ENCODE results near the gene AQP9. TPM values are rescaled to one million over a fixed set of nuclear protein-coding genes. Genes with fewer than 3 reads are reported as not detected.

AQP9 gene
- total RNA-seq, 4 donors from 2014 or later, result 0.50 to 5.1 (median 3.0) TPM; not detected in 1

DNA sequence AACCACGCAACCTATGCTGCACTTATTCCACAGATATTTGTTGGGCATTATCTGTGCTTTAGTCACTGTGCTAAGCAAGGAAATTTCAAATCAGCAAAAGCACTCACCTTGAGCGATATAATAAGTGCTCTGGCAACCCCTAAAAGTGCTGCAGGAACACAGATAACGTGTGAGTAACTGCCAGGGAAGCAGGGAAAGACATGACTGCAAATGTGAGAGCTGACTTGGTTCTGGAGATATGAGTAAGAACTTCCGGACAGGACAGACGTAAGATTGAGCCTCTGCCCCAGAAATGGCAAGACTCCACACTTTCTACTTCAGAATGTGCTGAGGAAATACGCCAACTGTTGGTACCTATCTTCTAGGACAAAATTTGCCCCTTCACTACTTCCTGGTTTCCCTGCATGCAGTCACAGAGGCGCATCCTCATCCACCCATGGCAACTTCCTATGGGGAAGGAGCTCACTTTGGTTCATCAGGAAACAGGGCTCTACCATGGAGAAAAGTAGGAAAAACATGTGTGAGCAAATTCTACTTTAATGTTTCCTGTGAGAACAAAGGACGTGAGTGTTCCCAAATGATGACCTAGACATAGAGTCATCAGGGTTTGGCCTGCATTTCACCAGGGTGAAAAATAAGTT, 41.7 kb downstream of the AQP9 start:
- H3K9me3 ChIP-seq, result no peaks in the 10 kb centered on the region
- H3K36me3 ChIP-seq, result no peaks in the 10 kb centered on the region
- TF ChIP-seq POLR2AphosphoS5 (IDR thresholded peaks at IDR 0.05) (no peak), POLR2A (IDR thresholded peaks at IDR 0.05) (no peak), EP300 (IDR thresholded peaks at IDR 0.05) (no peak)
- TF ChIP-seq, protein P1, sequence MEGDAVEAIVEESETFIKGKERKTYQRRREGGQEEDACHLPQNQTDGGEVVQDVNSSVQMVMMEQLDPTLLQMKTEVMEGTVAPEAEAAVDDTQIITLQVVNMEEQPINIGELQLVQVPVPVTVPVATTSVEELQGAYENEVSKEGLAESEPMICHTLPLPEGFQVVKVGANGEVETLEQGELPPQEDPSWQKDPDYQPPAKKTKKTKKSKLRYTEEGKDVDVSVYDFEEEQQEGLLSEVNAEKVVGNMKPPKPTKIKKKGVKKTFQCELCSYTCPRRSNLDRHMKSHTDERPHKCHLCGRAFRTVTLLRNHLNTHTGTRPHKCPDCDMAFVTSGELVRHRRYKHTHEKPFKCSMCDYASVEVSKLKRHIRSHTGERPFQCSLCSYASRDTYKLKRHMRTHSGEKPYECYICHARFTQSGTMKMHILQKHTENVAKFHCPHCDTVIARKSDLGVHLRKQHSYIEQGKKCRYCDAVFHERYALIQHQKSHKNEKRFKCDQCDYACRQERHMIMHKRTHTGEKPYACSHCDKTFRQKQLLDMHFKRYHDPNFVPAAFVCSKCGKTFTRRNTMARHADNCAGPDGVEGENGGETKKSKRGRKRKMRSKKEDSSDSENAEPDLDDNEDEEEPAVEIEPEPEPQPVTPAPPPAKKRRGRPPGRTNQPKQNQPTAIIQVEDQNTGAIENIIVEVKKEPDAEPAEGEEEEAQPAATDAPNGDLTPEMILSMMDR (IDR thresholded peaks at IDR 0.05), result no peak
- peaks cover 15% of the 10 kb centered on the region for H3K27me3 ChIP-seq
- H3K4me3 ChIP-seq, result no peak overlapping the region
- no peak for ATAC-seq
- WGBS, 2 donors (ENCODE audit: low coverage in 1 of 2), result 57 to 62% methylated on average over 6 to 7 of the region's 8 CpGs
- no peak overlapping the region for H3K27ac ChIP-seq
- H3K4me1 ChIP-seq, result no peaks in the 10 kb centered on the region

DNA sequence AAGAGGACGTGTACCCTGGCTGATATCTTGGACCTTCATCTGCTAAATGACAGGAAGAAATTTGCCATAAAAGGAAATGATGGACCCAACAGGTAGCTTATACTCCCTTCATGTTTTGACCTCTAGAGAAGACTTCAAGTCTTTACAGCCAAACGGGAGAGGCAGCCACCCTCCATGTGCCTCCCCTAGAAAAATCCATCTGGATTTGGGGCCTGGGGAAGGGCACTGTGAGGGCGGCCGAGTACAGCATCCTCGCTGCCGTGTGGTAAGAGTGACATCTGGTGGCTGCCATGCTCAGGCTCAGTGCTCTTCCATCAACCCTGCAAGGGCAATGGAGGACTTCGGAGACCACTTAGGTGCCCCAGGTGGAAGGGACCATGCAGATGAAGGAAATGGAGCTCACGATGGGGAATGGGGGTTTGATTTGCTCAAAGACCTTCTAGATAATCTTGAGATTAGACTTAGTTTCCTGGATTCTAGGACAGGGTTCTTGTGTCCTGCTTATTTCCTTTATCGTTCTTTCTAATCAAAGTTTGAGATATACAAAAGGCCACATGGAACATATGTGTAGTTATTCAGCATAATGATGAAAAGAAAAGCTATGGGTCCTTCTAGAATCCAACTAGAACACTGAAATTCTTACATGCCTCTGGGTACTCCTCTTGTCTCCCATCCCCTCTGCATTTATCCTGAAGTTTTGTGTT, 44.4 kb downstream of the AQP9 start:
- Histone ChIP-seq H3K4me3 (no peak overlapping the region), H3K4me1 (no peaks in the 10 kb centered on the region), H3K9me3 (no peaks in the 10 kb centered on the region), H3K36me3 (no peaks in the 10 kb centered on the region), H3K27me3 (peaks cover 15% of the 10 kb centered on the region), H3K27ac (no peak overlapping the region)
- no peak for ATAC-seq
- TF ChIP-seq, protein P1 (IDR thresholded peaks at IDR 0.05), result peak in 3 of 4 experiments; percentile 3 to 72 (median 39)
- TF ChIP-seq POLR2A (IDR thresholded peaks at IDR 0.05), result no peak
- no peak for TF ChIP-seq POLR2AphosphoS5 (IDR thresholded peaks at IDR 0.05)
- WGBS, 2 donors (ENCODE audit: low coverage in 1 of 2), result 14 to 40% methylated on average over 3 to 9 of the region's 9 CpGs

DNA sequence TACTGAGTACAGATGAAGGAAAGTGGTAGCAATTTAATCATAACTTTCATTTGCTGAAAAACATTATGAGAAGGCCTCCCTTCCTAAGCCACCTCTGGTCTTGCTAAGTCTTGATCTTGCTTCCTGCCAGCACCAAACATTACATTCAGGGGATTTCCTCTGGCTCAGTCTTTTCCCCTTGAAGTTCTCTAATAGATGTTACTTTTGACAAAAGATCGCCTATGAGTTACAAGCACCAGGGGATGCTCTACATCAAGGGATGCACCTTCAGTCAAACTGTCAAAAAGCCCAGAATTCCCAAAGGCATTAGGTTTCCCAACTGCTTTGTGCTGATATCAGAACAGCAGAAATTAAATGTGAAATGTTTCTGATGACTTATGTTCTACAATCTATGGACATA, 47.3 kb downstream of the AQP9 start:
- no peak overlapping the region for H3K4me3 ChIP-seq
- 57% methylated on average over 1 of the region's 1 CpG; no CpG with 5 or more reads in 1 of the 2 donors for WGBS, 2 donors (ENCODE audit: low coverage in 1 of 2)
- no peak for TF ChIP-seq POLR2AphosphoS5 (IDR thresholded peaks at IDR 0.05)
- TF ChIP-seq, protein P1 (IDR thresholded peaks at IDR 0.05), result no peak
- TF ChIP-seq POLR2A (IDR thresholded peaks at IDR 0.05), result no peak
- TF ChIP-seq EP300 (IDR thresholded peaks at IDR 0.05), result no peak
- ATAC-seq, result no peak
- H3K9me3 ChIP-seq, result no peaks in the 10 kb centered on the region
- no peaks in the 10 kb centered on the region for H3K36me3 ChIP-seq
- peaks cover 24% of the 10 kb centered on the region for H3K27me3 ChIP-seq
- no peak overlapping the region for H3K27ac ChIP-seq
- H3K4me1 ChIP-seq, result no peaks in the 10 kb centered on the region

DNA sequence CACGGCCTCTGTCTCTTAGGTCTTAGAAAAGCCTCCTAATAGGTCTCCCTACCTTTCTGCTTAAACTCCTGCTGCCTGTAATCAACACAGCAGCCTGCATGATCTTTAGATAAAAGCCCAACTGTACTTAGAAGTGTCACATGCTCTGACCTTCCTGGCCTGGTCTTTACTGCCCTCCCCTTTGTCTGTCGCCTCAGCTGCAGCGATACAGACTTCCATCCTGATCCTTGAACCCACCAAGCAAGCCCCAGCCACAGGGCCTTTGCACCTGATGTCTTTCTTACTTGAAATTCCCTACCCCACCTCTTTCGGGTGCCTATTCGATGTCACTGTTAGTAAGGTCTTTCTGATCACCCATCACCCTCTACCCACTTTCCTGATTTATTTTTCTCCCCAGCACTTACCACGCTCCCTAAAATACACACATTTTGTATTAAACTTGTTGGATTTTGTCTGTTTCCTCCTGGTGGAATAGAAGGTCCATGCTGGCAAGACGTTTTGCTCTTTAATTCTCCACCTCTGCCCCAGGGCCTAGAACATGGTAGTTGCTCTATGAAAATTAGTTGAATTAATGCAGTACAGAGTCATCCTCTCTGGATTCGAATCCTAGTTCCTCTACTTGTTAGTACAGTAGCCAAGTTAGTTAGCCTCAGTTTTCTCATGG, 51.1 kb downstream of the AQP9 start:
- TF ChIP-seq POLR2A (IDR thresholded peaks at IDR 0.05) (no peak), POLR2AphosphoS5 (IDR thresholded peaks at IDR 0.05) (no peak), EP300 (IDR thresholded peaks at IDR 0.05) (no peak)
- TF ChIP-seq, protein P1 (IDR thresholded peaks at IDR 0.05), result no peak
- peaks cover 17% of the 10 kb centered on the region for H3K27me3 ChIP-seq
- no peaks in the 10 kb centered on the region for H3K4me1 ChIP-seq
- no peaks in the 10 kb centered on the region for H3K9me3 ChIP-seq
- no peak overlapping the region for H3K4me3 ChIP-seq
- ATAC-seq, result no peak
- 84 to 87% methylated on average over 7 to 8 of the region's 8 CpGs for WGBS, 2 donors (ENCODE audit: low coverage in 1 of 2)
- H3K27ac ChIP-seq, result no peak overlapping the region
- no peaks in the 10 kb centered on the region for H3K36me3 ChIP-seq

All from gastroesophageal sphincter (tissue), 4 donors.